Endodermal cell (in vitro differentiated cells): Measurements from ENCODE around the gene CBX7. TPM values are rescaled to one million over a fixed set of nuclear protein-coding genes. Genes with fewer than 3 reads are reported as not detected.

Experiments used
- DNase-seq: peaks from one replicate; pipeline ENCODE4 v3.0.0-alpha.2; 2017
- H3K27ac ChIP-seq: 2 replicates; pipeline ENCODE4 v1.5.1; 2013; ENCODE audit warnings: mild to moderate bottlenecking, low read depth, low read length, moderate library complexity
- H3K27me3 ChIP-seq: 2 replicates; pipeline ENCODE4 v1.6.1; 2013; ENCODE audit warnings: mild to moderate bottlenecking, low read length, moderate library complexity; ENCODE audit not compliant: insufficient read depth, control insufficient read depth, poor library complexity, severe bottlenecking
- H3K36me3 ChIP-seq: 2 replicates; pipeline ENCODE4 v1.7.0; 2013; ENCODE audit warnings: mild to moderate bottlenecking, low read length, moderate library complexity; ENCODE audit not compliant: control insufficient read depth, insufficient read depth
- H3K4me1 ChIP-seq: one replicate; pipeline ENCODE4 v1.7.0; 2013; ENCODE audit warnings: low read length; ENCODE audit not compliant: control insufficient read depth, insufficient read depth
- H3K4me3 ChIP-seq: 2 replicates; pipeline ENCODE4 v1.5.1; 2013; ENCODE audit warnings: mild to moderate bottlenecking, low read length, moderate library complexity
- H3K9ac ChIP-seq: 2 replicates; pipeline ENCODE4 v1.6.1; 2013; ENCODE audit warnings: mild to moderate bottlenecking, low read length, moderate library complexity; ENCODE audit not compliant: poor library complexity, severe bottlenecking; ENCODE audit errors: extremely low read depth
- H3K9me3 ChIP-seq: 2 replicates; pipeline ENCODE4 v1.6.1; 2013; ENCODE audit warnings: mild to moderate bottlenecking, low read length, moderate library complexity; ENCODE audit not compliant: control insufficient read depth
- H3K27ac Mint-ChIP-seq: 2 replicates; pipeline ENCODE4 v1.8.0; 2020; ENCODE audit warnings: mixed read lengths
- H3K27me3 Mint-ChIP-seq: 2 replicates; pipeline ENCODE4 v1.8.0; 2021; ENCODE audit warnings: mild to moderate bottlenecking, mixed read lengths; ENCODE audit not compliant: insufficient read depth
- H3K36me3 Mint-ChIP-seq: 2 replicates; pipeline ENCODE4 v1.8.0; 2020; ENCODE audit warnings: low read depth, mixed read lengths
- H3K4me1 Mint-ChIP-seq: 2 replicates; pipeline ENCODE4 v1.8.0; 2020; ENCODE audit warnings: mixed read lengths
- H3K4me3 Mint-ChIP-seq: 2 replicates; pipeline ENCODE4 v1.8.0; 2020; ENCODE audit warnings: mild to moderate bottlenecking, moderate library complexity, mixed read lengths
- H3K9me3 Mint-ChIP-seq: 2 replicates; pipeline ENCODE4 v1.8.0; 2020; ENCODE audit warnings: mild to moderate bottlenecking, mixed read lengths
- CTCF ChIP-seq: fragments of 200-600 bp; sonication (generic); conservative IDR thresholded peaks from 2 replicates; pipeline ENCODE4 v1.5.0; 2021; ENCODE audit warnings: antibody characterized with exemption, mild to moderate bottlenecking
- WGBS, 2 experiments: methylation state at CpG; one replicate each; pipeline versions ENCODE4 v1.1.5 to v1.1.7; 2013; ENCODE audit warnings: missing lambda C conversion rate in 2 of 2, mixed read lengths in 1 of 2; ENCODE audit not compliant: insufficient coverage in 1 of 2, insufficient read length in 1 of 2; 5-methylcytosine and 5-hydroxymethylcytosine counted together
- total RNA-seq, 2 donors: library from RNA; stranded (reverse); fragmentation: NEBNext Ultra II Directional in 1 of 2; extraction: Animal tissue kit (Norgen Biotek cat#: 25700) in 1 of 2; gene quantifications; 2 replicates in 1 of 2; 3 replicates in 1 of 2; pipeline ENCODE4 v1.2.1, GENCODE V29; 2021

The CBX7 gene
- total RNA-seq, 2 donors from 2014 or later = 14.2 to 22.0 TPM

- WGBS, 2 experiments = 81 to 89% methylated on average over 9 to 14 of the region's 14 CpGs
- Histone ChIP-seq H3K36me3 (no peaks in the 10 kb centered on the region), H3K4me3 (no peak overlapping the region), H3K27me3 (no peaks in the 10 kb centered on the region), H3K9ac (no peak overlapping the region), H3K9me3 (peaks cover under 1% of the 10 kb centered on the region), H3K27ac (no peak overlapping the region), H3K4me1 (peaks cover 3% of the 10 kb centered on the region)
- peak; percentile 82 for TF ChIP-seq CTCF
- peaks cover 2% of the 10 kb centered on the region for H3K9me3 Mint-ChIP-seq
- H3K27ac Mint-ChIP-seq = peak overlapping the region; percentile 4
- no peak overlapping the region for H3K4me3 Mint-ChIP-seq
- H3K36me3 Mint-ChIP-seq = no peaks in the 10 kb centered on the region
- peaks cover 15% of the 10 kb centered on the region for H3K27me3 Mint-ChIP-seq
- peaks cover 37% of the 10 kb centered on the region for H3K4me1 Mint-ChIP-seq
- DNase-seq = peak; percentile 83
Observed at GRCh38 chr22:39117585-39118191, 34.8 kb downstream of the CBX7 start.

- Histone ChIP-seq H3K4me1 (peaks cover 3% of the 10 kb centered on the region), H3K9me3 (peaks cover 5% of the 10 kb centered on the region), H3K4me3 (peak overlapping the region; percentile 67), H3K36me3 (no peaks in the 10 kb centered on the region), H3K27ac (no peak overlapping the region), H3K27me3 (no peaks in the 10 kb centered on the region), H3K9ac (no peak overlapping the region)
- DNase-seq = peak; percentile 35
- H3K9me3 Mint-ChIP-seq = peaks cover 4% of the 10 kb centered on the region
- H3K4me3 Mint-ChIP-seq = no peak overlapping the region
- WGBS, 2 experiments = 79 to 85% methylated on average over 9 of the region's 9 CpGs
- H3K4me1 Mint-ChIP-seq = peaks cover 43% of the 10 kb centered on the region
- peak overlapping the region; percentile 55 for H3K27ac Mint-ChIP-seq
- H3K27me3 Mint-ChIP-seq = peaks cover 15% of the 10 kb centered on the region
- no peaks in the 10 kb centered on the region for H3K36me3 Mint-ChIP-seq
- no peak for TF ChIP-seq CTCF
Observed at GRCh38 chr22:39115977-39116621, 36.4 kb downstream of the CBX7 start.

- no peak overlapping the region for H3K4me3 Mint-ChIP-seq
- H3K36me3 Mint-ChIP-seq = no peaks in the 10 kb centered on the region
- H3K27me3 ChIP-seq = no peaks in the 10 kb centered on the region
- peaks cover 4% of the 10 kb centered on the region for H3K9me3 Mint-ChIP-seq
- no peak for TF ChIP-seq CTCF
- H3K9ac ChIP-seq = peak overlapping the region; percentile 27
- no peak for DNase-seq
- H3K27ac Mint-ChIP-seq = no peak overlapping the region
- H3K4me3 ChIP-seq = peak overlapping the region; percentile 67
- no peak overlapping the region for H3K27ac ChIP-seq
- peaks cover 15% of the 10 kb centered on the region for H3K27me3 Mint-ChIP-seq
- 97 to 100% methylated on average over 1 to 2 of the region's 2 CpGs for WGBS, 2 experiments
- H3K36me3 ChIP-seq = no peaks in the 10 kb centered on the region
- H3K9me3 ChIP-seq = peaks cover 5% of the 10 kb centered on the region
- H3K4me1 Mint-ChIP-seq = peaks cover 47% of the 10 kb centered on the region
- peaks cover 7% of the 10 kb centered on the region for H3K4me1 ChIP-seq
Observed at GRCh38 chr22:39115570-39115969, 36.9 kb downstream of the CBX7 start.
